Loucy (cell line): ENCODE data around the gene NUP188.
A peak's percentile ranks its signal among the peaks of the same experiment; 100 is the strongest.

Experiments
- H2AFZ ChIP-seq: fragments of 200-600 bp; sonication (generic); 2 replicates; pipeline ENCODE4 v1.6.0; 2016; ENCODE audit warnings: antibody characterized with exemption, mild to moderate bottlenecking, low read length, moderate library complexity
- H3F3A ChIP-seq: fragments of 200-600 bp; 2 replicates; pipeline ENCODE4 v1.6.0; 2016; ENCODE audit warnings: antibody characterized with exemption, low read depth, mild to moderate bottlenecking
- H3K27me3 ChIP-seq: fragments of 200-600 bp; sonication (generic); 2 replicates; pipeline ENCODE4 v1.6.1; 2014; ENCODE audit warnings: low read length, mild to moderate bottlenecking; ENCODE audit not compliant: insufficient read depth, poor library complexity, severe bottlenecking
- H3K36me3 ChIP-seq: fragments of 200-600 bp; sonication (generic); 2 replicates; pipeline ENCODE4 v1.6.1; 2016; ENCODE audit warnings: low read length; ENCODE audit not compliant: insufficient read depth
- H3K4me1 ChIP-seq: fragments of 200-600 bp; sonication (generic); 2 replicates; pipeline ENCODE4 v1.5.1; 2014; ENCODE audit warnings: low read length, mild to moderate bottlenecking; ENCODE audit not compliant: insufficient read depth, poor library complexity, severe bottlenecking
- H3K4me2 ChIP-seq: fragments of 200-600 bp; sonication (generic); 2 replicates; pipeline ENCODE4 v1.6.0; 2014; ENCODE audit warnings: antibody characterized with exemption, low read length, low read depth, mild to moderate bottlenecking; ENCODE audit not compliant: poor library complexity, severe bottlenecking
- H3K4me3 ChIP-seq: fragments of 200-600 bp; sonication (generic); 2 replicates; pipeline ENCODE4 v1.5.1; 2014; ENCODE audit warnings: low read length, mild to moderate bottlenecking, mixed read lengths; ENCODE audit not compliant: poor library complexity, severe bottlenecking
- H3K79me2 ChIP-seq: fragments of 200-600 bp; sonication (generic); 2 replicates; pipeline ENCODE4 v1.6.1; 2014; ENCODE audit warnings: low read length; ENCODE audit not compliant: insufficient read depth
- H3K9ac ChIP-seq: fragments of 200-600 bp; sonication (generic); 2 replicates; pipeline ENCODE4 v1.6.0; 2014; ENCODE audit warnings: mild to moderate bottlenecking, low read depth, low read length, moderate library complexity; ENCODE audit not compliant: poor library complexity, severe bottlenecking
- H3K9me2 ChIP-seq: fragments of 200-600 bp; sonication (generic); replicated peaks from 2 replicates; pipeline ENCODE4 v1.6.1; 2016; ENCODE audit warnings: low read depth, low read length, mixed read lengths
- H3K9me3 ChIP-seq: fragments of 200-600 bp; sonication (generic); 2 replicates; pipeline ENCODE4 v1.6.1; 2014; ENCODE audit warnings: mild to moderate bottlenecking, antibody characterized with exemption, low read length, low read depth; ENCODE audit not compliant: insufficient read depth
- H4K20me1 ChIP-seq: fragments of 200-600 bp; sonication (generic); 2 replicates; pipeline ENCODE4 v1.6.0; 2014; ENCODE audit warnings: antibody characterized with exemption, low read length, mild to moderate bottlenecking; ENCODE audit not compliant: insufficient read depth, poor library complexity, severe bottlenecking
- CTCF ChIP-seq: fragments of 200-600 bp; sonication (generic); conservative IDR thresholded peaks from 2 replicates; pipeline ENCODE4 v1.5.1; 2014; ENCODE audit warnings: mild to moderate bottlenecking, antibody characterized with exemption, low read length
- EZH2phosphoT487 ChIP-seq: fragments of 200-600 bp; IDR thresholded peaks from 2 replicates; pipeline ENCODE4 v1.6.1; 2018; ENCODE audit warnings: antibody characterized with exemption, mild to moderate bottlenecking, moderate library complexity, borderline replicate concordance

NUP188 gene

GRCh38 chr9:129005336-129005997 lies 58.0 kb downstream of the NUP188 start:
- H3K27me3 ChIP-seq: no peaks in the 10 kb centered on the region
- no peak overlapping the region for H3K4me2 ChIP-seq
- no peak overlapping the region for H3K9ac ChIP-seq
- no peaks in the 10 kb centered on the region for H3K9me2 ChIP-seq
- H3K9me3 ChIP-seq: no peaks in the 10 kb centered on the region
- peaks cover 55% of the 10 kb centered on the region; the same call in 1 of the 2 replicates for H3K36me3 ChIP-seq
- no peak overlapping the region for H2AFZ ChIP-seq
- H3K4me3 ChIP-seq: no peak overlapping the region
- H3K79me2 ChIP-seq: no peaks in the 10 kb centered on the region
- no peaks in the 10 kb centered on the region for H4K20me1 ChIP-seq
- no peak for TF ChIP-seq CTCF
- no peak for TF ChIP-seq EZH2phosphoT487
- no peaks in the 10 kb centered on the region for H3K4me1 ChIP-seq
- H3F3A ChIP-seq: no peaks in the 10 kb centered on the region

GRCh38 chr9:129006328-129007034 lies 59.0 kb downstream of the NUP188 start:
- Histone ChIP-seq H3K36me3 (peaks cover 51% of the 10 kb centered on the region; the same call in 1 of the 2 replicates), H3K4me2 (no peak overlapping the region), H3K79me2 (no peaks in the 10 kb centered on the region), H3K4me1 (no peaks in the 10 kb centered on the region), H3K9me2 (no peaks in the 10 kb centered on the region), H2AFZ (no peak overlapping the region), H4K20me1 (no peaks in the 10 kb centered on the region), H3F3A (no peaks in the 10 kb centered on the region), H3K9me3 (no peaks in the 10 kb centered on the region), H3K9ac (no peak overlapping the region), H3K4me3 (no peak overlapping the region), H3K27me3 (no peaks in the 10 kb centered on the region)
- TF ChIP-seq CTCF (peak; percentile 71), EZH2phosphoT487 (no peak)

- H3K9me3 ChIP-seq: no peaks in the 10 kb centered on the region
- H3K79me2 ChIP-seq: no peaks in the 10 kb centered on the region
- no peaks in the 10 kb centered on the region for H3K27me3 ChIP-seq
- H3K9me2 ChIP-seq: no peaks in the 10 kb centered on the region
- TF ChIP-seq CTCF (no peak), EZH2phosphoT487 (no peak)
- H3K9ac ChIP-seq: no peak overlapping the region
- H3K36me3 ChIP-seq: peaks cover 43% of the 10 kb centered on the region; the same call in 1 of the 2 replicates
- H3K4me3 ChIP-seq: no peak overlapping the region
- no peaks in the 10 kb centered on the region for H4K20me1 ChIP-seq
- no peak overlapping the region for H2AFZ ChIP-seq
- no peaks in the 10 kb centered on the region for H3K4me1 ChIP-seq
- H3F3A ChIP-seq: no peaks in the 10 kb centered on the region
- H3K4me2 ChIP-seq: no peak overlapping the region
These were observed 59.7 kb downstream of the NUP188 start for GRCh38 chr9:129007035-129007765.
